Fibroblast of skin of back (primary cell): ENCODE results near the gene RASL11B.

ENCODE experiments used
- DNase-seq: peaks from one replicate; pipeline ENCODE4 v3.0.0-alpha.2; 2013

Gene RASL11B

DNA sequence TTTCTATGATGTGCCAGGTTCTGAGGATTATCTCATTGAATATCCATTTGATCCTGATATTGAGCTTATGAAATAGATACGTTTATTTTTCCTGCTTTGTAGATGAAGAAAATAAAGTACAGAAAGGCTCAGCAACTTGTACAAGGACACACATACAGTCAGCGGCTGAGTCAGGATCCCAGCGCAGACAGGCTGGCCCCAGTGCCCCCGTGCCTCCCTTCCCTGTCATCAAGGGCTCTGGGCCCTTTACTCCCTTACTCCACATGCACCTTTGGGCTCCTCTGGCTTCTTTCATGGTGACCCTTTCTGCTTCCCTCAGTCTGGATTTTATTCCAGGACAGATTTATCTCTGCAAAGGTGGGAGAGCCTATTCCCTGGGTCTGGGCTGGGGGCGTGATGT, 12.8 kb downstream of the RASL11B start:
- no peak for DNase-seq

DNA sequence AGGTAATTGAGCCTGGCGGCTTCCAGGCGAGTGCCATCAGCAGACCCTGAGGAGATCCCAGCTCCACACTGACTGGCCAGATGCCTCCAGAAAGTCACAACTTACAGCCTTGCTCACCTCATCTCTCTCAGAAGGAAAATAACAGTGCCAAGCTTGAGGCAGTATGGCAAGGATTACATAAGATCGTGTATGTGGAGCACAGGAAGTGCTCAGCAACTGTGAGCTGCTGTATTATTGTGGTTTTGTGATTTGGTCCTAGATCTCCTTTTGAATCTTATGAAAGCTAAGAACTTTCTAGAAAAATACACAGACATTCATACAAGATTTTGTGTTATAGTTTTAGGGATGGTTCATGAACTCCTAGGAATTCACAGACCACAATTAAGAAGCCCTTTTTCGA, 14.0 kb downstream of the RASL11B start:
- DNase-seq, result no peak

DNA sequence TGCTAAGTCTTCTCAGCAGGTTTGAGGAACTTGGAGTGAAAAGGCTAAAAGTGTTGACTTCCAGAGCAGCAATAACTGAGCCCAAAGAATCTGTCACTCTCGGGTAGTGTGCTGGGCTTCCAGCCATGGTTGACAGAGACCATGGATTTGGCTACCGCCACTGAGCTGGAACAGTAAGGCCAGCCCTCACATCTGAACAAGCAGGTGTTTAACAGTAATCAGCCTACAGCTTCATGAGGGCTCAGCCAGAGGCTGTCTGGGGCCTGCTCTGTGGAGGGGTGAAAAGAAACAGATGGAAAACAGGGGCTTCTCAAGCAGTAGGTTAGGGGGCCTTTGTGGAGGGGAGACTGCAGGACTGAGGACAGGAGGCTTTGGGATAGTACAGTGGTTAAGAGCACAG, 14.9 kb downstream of the RASL11B start:
- DNase-seq, result no peak

DNA sequence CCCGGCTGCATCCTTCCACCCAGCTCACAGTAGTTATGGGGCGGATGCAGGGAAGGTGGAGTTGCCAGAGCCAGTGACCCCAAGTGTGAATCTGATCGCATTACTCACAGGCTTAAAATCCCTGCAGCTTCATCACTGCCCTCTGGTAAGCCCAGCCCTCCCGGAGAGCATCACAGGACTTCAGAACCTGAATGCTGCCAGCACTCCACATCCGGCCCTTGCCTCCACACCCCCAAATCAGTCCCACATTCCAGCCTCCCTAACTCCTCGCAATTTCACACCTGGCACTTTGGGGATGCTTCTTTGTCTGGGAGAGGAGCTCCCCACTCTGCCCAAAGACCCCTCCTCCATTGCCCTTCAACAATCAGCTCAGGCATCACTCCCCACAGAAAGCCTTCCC, 15.6 kb downstream of the RASL11B start:
- no peak for DNase-seq

DNA sequence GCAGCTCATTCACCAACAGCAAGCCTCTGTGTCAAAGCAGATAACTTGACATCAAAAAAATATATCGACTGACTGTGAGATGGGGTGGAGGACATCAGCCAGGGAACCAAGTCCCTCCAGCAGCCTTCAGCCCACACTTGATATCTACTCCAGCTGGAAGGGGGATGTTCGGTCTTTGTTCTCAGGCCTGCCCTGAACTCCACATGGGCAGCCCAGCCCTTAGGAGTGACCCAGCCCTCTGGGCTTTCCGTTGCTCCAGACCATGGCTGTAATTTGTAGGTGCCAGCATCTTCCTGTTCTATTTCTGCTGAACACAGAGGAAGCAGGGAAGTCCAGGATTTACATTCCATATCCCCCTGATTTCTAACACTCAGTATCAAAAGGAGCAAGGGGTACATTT, 17.4 kb downstream of the RASL11B start:
- no peak for DNase-seq

DNA sequence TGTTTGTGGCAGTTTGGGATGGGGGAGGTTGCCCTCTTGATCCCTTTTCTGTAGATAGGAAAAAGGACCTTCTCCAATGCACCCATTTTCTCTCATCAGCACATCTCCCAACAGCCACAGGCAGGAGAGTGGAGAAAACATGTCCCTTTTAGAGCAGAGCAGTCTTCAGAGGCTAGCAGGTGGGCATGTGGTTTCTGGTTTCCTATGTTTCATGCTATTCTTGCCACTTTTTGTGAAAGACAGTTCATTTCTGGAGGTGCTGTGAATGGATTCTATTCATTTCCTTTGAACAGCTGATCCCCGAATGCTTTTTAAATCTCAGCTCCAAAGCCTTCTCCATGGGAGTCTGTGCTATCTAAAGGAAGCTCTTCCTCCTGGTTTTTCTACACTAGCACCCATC, 18.9 kb downstream of the RASL11B start:
- no peak for DNase-seq

DNA sequence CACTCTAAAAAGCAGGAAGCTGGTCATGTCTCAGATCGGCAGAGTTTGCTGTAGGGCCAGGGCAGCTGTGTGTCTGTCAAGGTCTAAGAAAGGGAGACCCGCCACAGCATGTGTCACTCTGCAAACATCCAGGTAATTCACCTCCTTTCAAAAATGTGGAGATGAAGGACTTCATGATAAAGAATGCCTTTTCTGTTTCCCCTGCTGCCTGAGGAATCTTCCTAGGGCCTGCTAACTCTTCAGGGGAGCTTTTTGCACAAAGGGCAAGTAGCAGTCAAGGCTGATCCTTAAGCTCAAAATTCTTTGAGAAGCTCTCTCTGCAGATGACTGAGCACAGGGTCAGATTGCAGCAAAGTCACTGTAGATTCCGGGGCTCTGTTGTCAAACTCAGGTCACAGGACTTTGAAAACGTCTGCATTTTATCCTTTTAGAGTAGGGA, 21.1 kb downstream of the RASL11B start:
- DNase-seq, result no peak

DNA sequence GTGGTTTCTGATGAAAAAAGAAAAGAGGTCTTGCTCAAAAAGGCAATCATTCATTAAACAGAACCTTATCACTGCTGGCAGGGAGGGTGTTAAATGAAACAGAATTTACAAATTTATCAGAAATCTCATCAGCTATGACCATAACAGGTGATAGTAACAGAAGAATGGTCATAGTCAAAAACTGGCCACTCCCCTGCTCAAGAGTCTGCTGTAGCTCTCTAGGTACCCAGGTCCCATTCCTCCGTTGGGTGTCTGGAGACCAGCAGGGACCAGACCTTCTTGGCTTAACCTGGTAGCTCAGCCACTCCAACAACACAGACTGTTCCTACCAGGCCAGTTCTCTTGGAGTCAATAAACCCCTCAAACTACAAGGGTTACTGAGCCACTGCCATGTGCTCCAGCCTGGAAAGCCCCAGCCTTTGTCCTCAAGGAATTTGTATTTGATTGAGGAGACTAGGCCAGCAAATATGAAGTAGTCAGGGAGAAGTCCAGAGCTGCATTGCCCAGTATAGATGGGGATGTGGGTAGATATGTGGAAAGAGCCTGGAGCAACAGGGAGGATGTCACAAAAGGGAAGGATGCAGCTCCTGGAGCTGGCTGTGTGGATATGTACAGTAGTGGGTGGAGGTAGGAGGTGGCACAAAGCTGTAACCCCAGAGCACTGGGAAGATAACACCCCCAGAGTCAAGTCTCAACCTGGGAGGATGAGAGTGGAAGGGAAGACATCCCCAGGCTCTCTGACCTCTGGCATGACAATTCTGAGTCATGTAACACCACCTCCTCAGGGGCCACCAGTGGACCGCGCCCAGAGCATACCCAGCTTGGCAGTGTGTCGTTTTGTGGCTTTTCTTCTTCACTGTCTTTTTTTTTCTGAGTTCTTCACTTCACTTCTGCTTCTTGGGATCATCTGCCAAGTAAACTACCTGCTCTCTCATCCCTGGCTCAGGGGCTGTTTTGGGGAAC, 21.9 kb downstream of the RASL11B start:
- no peak for DNase-seq

DNA sequence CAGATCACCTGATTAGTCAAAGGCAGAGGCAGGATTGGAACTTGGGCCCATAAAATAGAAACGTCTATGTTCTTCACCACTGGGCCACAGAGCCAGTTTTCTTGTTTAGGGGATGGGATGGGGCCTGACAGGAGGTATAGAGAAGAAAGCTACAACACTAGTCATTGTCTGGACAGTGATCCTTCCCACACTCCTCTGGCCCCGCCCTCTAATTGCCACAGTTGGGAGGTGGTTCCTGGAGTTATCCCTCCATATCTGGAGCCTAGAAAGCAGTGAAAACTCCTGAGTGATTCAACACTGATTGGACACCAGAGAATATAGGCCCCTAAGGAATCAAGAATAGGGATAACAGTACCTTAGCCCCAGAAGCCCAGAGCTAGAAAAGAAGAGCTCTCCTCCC, 22.9 kb downstream of the RASL11B start:
- DNase-seq, result no peak

DNA sequence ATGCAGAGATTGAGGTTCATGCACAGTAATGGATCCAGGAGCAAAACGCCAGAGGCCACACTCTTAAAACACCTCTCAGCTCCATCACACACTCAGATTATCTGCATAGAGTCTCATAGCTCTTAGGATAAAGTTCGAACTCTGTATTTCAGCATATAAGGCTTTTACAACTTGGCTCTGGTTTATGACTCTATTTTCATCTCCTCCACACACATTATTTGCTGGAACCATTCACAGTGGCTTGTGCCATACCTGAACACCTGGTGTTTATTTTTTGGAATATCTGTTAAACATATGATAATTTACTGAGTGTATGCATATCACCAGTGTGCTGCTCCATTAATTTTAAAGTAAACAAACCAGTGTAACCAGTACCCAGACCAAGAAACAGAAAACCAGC, 27.2 kb downstream of the RASL11B start:
- no peak for DNase-seq

DNA sequence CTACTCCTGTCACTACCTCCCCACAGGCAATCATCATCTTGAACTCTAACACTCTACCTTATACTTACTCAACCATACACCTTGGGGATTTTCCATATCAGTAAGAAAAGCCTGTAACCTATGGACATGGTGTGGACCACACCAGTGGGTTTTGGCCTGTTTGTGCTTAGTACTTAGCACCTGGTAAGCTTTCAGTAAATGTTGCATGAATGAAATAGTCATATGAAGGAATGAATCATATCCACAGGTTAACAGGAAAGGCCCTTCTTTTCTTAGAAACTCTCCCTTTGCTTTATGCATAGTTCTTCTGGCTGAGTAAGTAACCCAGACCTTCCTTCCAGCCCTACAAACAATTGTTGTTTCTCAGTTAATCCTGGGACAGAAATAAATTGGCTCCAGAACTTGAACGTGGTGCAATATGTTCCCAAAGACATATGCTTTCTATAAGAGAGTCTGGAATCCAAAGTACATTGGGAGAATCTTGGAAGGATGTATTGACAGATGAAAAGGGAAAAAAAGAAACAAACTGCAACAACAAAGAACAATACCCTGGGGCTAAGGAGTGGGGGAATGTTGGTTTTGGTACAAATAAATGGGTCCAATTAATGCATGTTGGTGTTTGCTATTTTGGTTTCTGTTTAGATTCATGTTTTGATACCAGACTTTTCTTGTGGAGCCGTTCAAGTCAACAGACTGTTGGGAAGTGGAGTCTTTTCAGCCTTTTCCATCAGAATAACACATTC, 27.8 kb downstream of the RASL11B start:
- DNase-seq, result no peak

DNA sequence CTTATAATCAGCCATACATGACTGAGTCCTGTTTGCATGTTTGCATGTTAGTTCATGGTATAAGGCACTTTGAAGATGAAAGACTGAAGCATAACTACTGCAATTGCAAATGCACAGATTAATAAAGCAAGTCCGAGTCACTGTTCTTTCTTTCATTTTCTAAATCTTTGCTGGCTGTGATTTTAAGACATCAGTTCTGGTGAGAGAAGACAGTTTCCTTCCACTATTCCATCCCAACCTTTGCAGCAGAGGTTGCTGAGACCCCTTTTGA, 28.3 kb downstream of the RASL11B start:
- DNase-seq, result no peak

DNA sequence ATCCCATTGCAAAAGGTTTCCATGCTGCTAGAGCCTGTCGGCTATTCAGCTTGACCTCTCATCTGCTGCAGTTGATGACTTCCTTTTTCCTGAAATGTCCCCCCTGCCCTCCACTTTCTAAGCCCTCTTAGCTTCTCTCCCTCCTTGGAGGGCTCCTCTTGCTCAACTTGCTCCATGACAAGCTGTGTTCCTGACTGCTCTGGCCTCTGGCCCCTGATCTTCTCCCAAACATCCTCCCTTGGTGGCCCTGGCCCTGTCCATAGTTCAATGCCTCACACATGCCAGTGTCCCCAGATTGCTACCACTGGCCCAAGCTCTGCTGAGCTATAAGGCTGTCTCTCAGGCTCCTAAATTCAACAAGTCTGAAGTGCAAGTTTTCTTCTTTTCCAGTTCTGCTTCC, 29.6 kb downstream of the RASL11B start:
- DNase-seq, result no peak

DNA sequence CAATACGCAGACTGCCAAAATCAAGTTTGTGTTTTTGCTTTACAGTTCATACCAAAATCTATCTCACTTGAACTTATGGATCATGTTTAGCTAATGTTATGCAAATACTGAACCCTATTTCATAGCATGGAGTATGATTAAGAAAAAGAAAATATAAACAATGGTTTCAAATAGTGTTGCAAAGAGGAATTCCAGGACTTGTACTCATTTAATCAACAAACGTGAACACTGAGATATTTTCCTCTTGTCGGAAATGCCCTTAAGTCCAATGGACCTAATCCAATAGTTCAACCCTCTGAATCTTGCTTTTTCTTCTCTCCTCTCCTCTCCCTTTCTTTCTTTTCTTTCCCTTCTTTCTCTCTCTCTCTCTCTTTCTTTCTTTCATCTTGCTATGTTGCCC, 30.8 kb downstream of the RASL11B start:
- peak; percentile 42 for DNase-seq

DNA sequence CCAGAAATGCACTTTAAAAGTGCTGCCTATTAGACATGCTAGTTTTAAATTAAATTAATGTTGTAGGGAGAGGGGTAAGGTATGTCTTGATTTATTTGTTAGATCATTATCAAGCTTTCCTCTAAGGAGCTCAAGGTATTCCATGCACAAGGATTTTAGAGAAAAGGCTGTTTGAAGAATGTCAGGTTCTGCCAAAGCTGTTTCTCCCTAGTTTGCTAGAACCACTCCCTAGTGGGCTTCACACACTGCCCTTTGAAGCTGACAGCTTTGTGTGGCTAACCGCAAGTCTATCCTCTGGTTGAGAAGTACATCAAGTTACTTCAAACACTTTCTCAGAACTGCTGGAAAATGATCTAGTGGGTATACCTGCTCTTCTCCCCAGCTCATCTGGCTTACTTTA, 32.3 kb downstream of the RASL11B start:
- DNase-seq, result no peak

DNA sequence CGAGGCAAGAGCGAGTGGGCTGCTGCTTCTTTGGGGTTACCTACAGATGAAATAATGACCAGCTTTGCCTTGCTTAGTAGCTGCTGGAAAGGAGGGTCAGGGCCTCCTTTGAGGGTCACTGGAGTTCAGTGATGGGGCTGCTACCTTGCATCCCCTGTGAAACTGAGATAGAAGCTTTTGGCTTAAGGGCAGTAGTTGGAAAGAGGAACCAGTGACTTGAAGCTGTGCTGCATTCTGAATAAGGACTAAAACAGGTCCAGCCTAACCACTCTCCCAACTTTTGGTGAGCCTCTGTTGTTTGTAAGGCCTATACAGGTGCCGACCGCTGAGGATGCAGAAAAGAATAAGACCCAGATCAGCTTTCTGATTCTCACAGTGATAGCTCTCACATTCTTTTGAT, 41.2 kb downstream of the RASL11B start:
- no peak for DNase-seq

DNA sequence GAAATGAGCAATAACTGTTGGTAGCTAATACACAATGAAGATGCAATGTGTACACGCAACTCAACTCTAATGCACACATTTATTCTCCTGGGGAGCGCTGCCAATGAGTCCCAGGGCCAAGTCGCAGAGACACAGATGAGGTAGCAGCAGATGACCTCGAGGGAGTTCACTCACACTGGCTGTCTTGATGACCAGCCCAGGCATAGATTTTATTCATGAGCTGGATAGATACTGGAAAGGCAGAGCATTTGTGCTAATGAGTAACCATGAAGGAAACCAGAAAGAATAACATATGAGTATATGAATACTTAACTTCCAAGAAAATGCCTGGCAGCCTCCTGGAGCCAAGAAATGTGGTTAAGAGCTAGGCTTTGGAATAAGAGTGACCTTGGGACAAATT, 42.3 kb downstream of the RASL11B start:
- DNase-seq, result peak; percentile 71

DNA sequence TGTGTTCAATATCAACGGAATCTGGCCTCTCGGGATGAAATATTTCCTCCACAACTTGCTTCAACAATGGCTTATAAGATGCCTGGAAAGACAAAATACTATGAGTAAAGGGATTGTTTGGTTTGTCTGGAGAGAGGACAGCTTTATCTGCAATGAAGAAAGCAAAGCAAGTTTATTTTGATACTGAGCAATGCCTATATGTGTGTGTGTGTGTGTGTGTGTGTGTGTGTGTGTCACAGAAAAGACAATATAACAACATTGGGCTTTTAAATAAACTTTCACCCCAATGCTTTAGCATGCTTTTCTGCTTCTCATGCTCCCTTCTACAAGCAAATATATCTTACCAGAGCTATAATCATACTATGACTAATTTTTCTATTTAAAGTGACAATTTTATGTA, 45.4 kb downstream of the RASL11B start:
- peak; percentile 31 for DNase-seq

DNA sequence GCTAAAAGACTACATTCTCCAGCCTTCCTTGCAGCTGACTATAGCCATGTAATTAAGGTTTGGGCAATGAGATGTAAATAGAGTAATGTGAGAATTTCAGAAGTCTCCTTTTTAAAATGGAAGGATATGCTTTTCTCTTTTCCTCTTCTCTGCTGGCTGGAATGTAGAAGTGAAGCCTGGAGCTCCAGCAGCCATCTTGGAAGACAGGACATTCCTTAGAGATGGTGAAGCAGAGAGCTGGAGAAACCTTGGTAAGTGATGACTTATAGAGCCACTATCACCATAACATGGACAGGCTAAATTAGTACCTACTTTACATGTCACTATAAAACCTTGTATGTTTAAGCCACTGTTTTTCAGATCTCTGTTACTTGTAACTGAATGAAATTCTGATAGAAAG, 48.0 kb downstream of the RASL11B start:
- peak; percentile 34 for DNase-seq

DNA sequence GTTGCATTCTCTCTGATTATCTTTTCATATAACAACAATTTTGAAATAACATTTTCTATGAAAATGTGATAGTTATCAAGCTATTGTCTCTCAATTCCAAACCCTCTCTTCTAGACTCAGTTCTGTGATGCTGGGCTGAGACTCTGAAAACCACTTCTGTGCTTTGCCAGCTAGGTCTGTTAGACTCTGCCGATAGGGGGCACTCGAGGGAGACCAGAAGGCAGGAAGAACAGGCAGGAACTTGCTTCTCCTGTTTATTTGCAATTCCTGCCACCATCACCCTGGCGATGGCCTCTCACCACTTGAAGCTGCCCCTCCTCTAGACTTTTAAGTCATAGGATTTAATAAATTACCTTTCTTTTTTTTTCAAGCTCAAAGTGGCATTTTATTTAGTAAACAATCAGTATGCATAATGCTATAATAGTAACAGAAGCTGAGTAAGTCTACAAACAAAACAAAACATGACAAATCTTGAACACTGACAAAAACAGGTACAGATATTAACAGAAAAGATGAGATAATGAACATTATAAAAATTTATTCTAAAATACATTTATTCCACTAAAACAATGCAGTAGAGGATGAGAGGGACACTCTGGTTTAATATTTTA, 49.7 kb downstream of the RASL11B start:
- DNase-seq, result peak; percentile 61

DNA sequence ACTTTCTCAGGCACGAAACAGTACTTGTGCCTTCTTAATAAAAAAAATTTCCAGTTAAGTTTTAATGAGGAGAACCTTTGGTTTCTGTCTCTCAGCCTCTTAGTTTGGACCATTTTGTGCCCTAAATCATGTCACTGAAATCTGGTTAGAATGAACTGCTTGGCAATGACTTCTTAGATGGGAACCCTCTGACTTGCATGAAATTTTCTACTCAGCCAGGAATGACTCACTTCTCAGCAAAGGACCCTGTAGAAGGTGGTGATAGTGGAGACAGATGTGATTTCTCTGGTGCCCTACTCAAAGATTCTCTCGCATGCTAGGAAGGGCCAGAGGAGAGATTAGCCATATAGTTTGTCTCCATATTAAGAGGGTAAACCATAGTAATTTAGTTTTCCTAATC, 50.5 kb downstream of the RASL11B start:
- peak; percentile 34 for DNase-seq

DNA sequence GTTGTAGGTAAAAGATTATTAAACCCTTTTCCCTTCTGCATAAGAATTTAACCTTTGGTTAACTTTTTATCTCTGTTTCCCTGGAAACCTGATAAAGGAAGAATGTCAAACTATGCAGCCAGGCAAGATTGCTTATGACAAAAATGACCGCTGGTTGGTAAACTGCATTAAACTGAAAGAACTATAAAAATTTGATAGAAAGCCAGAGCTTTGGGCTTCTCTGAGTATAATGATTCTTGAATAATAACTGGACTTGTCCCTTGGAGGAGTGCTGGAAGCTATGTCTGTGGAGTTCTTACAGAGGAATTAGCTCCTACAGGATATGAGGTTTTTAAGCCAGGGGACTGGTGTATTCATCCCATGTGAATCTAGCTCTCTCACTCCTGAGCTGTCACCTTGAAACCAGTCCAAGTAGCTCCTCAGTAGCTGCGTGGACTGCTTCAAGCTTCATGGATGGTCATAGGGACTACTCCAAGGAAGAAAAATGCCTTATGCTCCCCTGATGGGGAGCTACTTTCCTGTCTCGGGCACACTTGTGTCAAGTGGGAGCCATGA, 52.0 kb downstream of the RASL11B start:
- DNase-seq, result peak; percentile 35

DNA sequence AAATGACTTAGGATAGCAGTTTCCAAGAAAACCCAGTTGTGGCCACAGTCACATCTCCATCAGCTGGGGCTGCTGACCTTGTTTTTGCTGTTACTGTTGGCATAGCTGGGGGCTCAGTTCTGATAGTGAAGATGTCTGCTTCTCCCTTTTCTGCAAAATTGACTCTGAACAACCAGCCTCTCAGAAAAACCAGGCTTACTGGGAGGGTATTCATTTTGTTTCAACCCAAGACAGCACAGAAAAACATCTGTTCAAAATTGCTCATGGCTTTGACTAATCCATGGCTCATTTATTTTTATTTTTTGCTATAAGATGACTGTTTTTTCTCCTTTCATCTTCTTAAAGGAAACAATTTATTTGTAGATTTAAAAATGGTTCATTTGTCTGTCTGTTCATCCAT, 53.1 kb downstream of the RASL11B start:
- no peak for DNase-seq
